Kidney (tissue), 14 donors: ENCODE data around the gene ADCYAP1. TPM values are rescaled to one million over a fixed set of nuclear protein-coding genes. Genes with fewer than 3 reads are reported as not detected.
A peak's percentile ranks its signal among the peaks of the same experiment; 100 is the strongest.

Source experiments
- DNase-seq, 5 donors: peaks; one replicate each; pipeline ENCODE4 v3.0.0-alpha.2; 2013 to 2020
- FAIRE-seq: peaks from 2 replicates; lab custom pipeline; 2012; peaks lifted over from hg19 to GRCh38; lab: Jason Lieb, UNC
- H3K27ac ChIP-seq, 2 donors: one replicate each; pipeline ENCODE4 v1.7.0; 2013; ENCODE audit warnings: low read depth in 2 of 2, low read length in 2 of 2, inconsistent platforms in 1 of 2
- H3K27me3 ChIP-seq: one replicate; pipeline ENCODE4 v1.7.1; 2013; ENCODE audit warnings: low read length, inconsistent platforms; ENCODE audit not compliant: control insufficient read depth, insufficient read depth
- H3K36me3 ChIP-seq, 3 donors: one replicate each; pipeline versions ENCODE4 v1.7.0 to v1.7.1; 2013; ENCODE audit warnings: low read length in 3 of 3, control low read depth in 1 of 3, inconsistent platforms in 1 of 3; ENCODE audit not compliant: insufficient read depth in 3 of 3, control insufficient read depth in 2 of 3
- H3K4me1 ChIP-seq, 3 donors: one replicate each; pipeline versions ENCODE4 v1.7.0 to v1.7.1; 2013; ENCODE audit warnings: low read length in 3 of 3, inconsistent platforms in 1 of 3, low read depth in 1 of 3; ENCODE audit not compliant: control insufficient read depth in 2 of 3, insufficient read depth in 2 of 3
- H3K4me3 ChIP-seq, 3 donors: one replicate each; pipeline versions ENCODE4 v1.7.0 to v1.8.1; 2013; ENCODE audit warnings: low read length in 3 of 3, control low read depth in 1 of 3, inconsistent platforms in 1 of 3
- H3K9ac ChIP-seq, 3 donors: one replicate each; pipeline versions ENCODE4 v1.7.0 to v1.7.1; 2013; ENCODE audit warnings: low read length in 3 of 3, control low read depth in 1 of 3, inconsistent platforms in 1 of 3
- H3K9me3 ChIP-seq, 3 donors: one replicate each; pipeline versions ENCODE4 v1.7.0 to v1.7.1; 2013; ENCODE audit warnings: low read length in 3 of 3, control low read depth in 1 of 3, inconsistent platforms in 1 of 3; ENCODE audit not compliant: control insufficient read depth in 2 of 3, insufficient read depth in 1 of 3
- intact Hi-C: fragments of 100-400 bp; cut with DNase I; formaldehyde crosslinking; loops from one replicate; pipeline ENCODE4 v1.11.1; 2022
- polyA plus RNA-seq: library from polyadenylated mRNA; stranded (reverse); fragments of 350-450 nt; fragmentation: Illumina TruSeq; extraction: RNeasy Lipid Tissue Mini Kit (QIAGEN cat#74804); gene quantifications from one replicate; pipeline ENCODE4 v1.2.3, GENCODE V29; 2014; ENCODE audit warnings: low read depth, low replicate concordance; ENCODE audit not compliant: insufficient read depth
- total RNA-seq: library from RNA; stranded (reverse); fragmentation: NEBNext Ultra II Directional; extraction: Animal tissue kit (Norgen Biotek cat#: 25700); gene quantifications from one replicate; pipeline ENCODE4 v1.2.1, GENCODE V29; 2021
- TF ChIP-seq, protein P1 (sequence below): IDR thresholded peaks from 3 replicates; pipeline ENCODE4 v1.5.1; 2012; ENCODE audit warnings: mild to moderate bottlenecking, moderate library complexity, borderline replicate concordance; ENCODE audit not compliant: insufficient read depth; ENCODE audit errors: extremely low read depth
- donor health status: control.
- donor health status: control.
- donor health status: control.
- donor health status: control.
- donor health status: control.
- donor health status: DM: yes; HTN: yes; CAD: no.
- donor health status: Normal renal cell carcinoma (clear cell type).

The ADCYAP1 gene
- total and polyA plus RNA-seq, 2 donors from 2014 or later: 1.8 to 11.1 TPM

DNA sequence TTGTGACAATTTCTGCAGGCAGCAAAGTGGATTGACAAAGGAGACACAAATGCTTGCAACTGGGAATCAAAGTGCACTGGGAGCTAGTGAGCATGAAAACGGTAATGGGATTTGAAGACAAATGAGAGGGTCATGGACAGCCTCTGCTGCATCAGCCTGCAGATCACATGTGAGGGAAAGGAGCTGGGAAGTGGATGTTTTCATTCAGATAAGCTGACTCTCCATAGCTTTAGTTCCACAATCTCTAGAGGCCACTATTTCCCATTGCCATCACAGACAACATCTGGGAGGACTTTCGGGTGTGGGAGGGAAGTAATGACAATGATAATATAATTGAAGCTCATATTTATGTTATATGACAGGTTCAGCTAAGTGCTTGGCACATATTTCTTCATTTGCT, 28.4 kb downstream of the ADCYAP1 start:
- Histone ChIP-seq H3K4me1 (no peaks in the 10 kb centered on the region), H3K36me3 (no peaks in the 10 kb centered on the region), H3K9me3 (no peaks in the 10 kb centered on the region), H3K27ac (no peak overlapping the region), H3K4me3 (no peak overlapping the region), H3K9ac (no peak overlapping the region), H3K27me3 (no peaks in the 10 kb centered on the region)
- intact Hi-C loops: no loop called here
- TF ChIP-seq, protein P1, sequence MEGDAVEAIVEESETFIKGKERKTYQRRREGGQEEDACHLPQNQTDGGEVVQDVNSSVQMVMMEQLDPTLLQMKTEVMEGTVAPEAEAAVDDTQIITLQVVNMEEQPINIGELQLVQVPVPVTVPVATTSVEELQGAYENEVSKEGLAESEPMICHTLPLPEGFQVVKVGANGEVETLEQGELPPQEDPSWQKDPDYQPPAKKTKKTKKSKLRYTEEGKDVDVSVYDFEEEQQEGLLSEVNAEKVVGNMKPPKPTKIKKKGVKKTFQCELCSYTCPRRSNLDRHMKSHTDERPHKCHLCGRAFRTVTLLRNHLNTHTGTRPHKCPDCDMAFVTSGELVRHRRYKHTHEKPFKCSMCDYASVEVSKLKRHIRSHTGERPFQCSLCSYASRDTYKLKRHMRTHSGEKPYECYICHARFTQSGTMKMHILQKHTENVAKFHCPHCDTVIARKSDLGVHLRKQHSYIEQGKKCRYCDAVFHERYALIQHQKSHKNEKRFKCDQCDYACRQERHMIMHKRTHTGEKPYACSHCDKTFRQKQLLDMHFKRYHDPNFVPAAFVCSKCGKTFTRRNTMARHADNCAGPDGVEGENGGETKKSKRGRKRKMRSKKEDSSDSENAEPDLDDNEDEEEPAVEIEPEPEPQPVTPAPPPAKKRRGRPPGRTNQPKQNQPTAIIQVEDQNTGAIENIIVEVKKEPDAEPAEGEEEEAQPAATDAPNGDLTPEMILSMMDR: no peak
- FAIRE-seq (no peak), DNase-seq (peak in 1 of 5 donors; percentile 24)

DNA sequence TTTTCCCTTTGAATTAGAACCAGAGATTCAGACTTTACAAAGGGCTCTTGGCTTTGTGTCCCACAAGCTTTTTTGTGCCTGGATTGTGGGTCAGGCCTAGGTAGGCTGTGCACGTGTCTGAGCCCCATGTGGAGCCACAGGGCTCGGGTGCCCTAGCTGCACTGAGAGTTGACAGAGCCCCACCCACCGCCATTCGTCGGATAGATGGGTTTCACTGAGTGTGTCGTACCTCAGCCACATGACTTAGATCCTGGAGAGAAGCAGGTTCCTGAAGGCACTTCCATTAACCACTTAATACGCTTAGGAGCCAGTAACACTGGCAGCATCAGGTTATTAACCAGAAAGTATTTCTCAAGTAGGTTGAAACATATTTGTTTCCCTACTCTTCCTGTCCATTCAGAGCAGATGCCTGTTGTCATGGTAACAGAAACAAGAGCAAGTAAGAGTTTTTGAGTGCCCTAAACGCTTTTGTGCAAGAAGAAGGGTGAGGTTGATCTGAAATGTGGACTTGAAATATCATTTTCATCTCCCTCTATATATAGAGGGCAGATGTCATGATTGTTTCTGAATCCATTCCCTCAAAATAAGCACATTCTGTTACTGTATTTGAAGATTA, 30.0 kb downstream of the ADCYAP1 start:
- Histone ChIP-seq H3K9me3 (no peaks in the 10 kb centered on the region), H3K36me3 (no peaks in the 10 kb centered on the region), H3K27ac (no peak overlapping the region), H3K9ac (no peak overlapping the region), H3K4me3 (no peak overlapping the region), H3K27me3 (no peaks in the 10 kb centered on the region), H3K4me1 (no peaks in the 10 kb centered on the region)
- no peak for DNase-seq
- no peak for FAIRE-seq
- TF ChIP-seq, protein P1: no peak
- intact Hi-C loops: no loop called here

DNA sequence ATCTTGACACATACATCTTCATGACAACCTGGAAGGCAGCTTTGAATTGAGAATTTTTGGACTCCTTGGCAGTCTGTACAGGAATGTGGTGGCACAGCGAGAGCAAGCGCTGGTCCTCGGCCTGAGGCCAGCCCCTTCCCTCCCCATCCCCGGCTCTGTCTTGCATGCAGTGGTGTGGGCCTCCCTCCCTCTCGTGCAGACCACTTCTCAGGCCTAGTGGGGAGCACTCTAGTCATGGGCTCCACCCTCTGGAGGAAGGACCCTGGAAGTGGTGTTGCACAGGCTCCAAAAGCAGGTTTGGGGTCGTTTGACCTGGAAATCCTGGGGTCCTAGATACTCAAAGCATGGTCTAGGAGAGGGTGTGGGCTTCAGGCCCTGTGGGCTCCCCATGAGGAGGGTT, 32.3 kb downstream of the ADCYAP1 start:
- intact Hi-C loops: no loop called here
- DNase-seq (no peak), FAIRE-seq (no peak)
- no peak overlapping the region for H3K4me3 ChIP-seq
- TF ChIP-seq, protein P1: no peak
- H3K4me1 ChIP-seq: no peaks in the 10 kb centered on the region
- H3K9ac ChIP-seq: no peak overlapping the region
- H3K9me3 ChIP-seq: no peaks in the 10 kb centered on the region
- no peaks in the 10 kb centered on the region for H3K27me3 ChIP-seq
- no peak overlapping the region for H3K27ac ChIP-seq
- no peaks in the 10 kb centered on the region for H3K36me3 ChIP-seq

GRCh38 chr18:939166-939565, 34.5 kb downstream of the ADCYAP1 start:
- FAIRE-seq (no peak), DNase-seq (no peak)
- TF ChIP-seq, protein P1: no peak
- H3K4me1 ChIP-seq: no peaks in the 10 kb centered on the region
- intact Hi-C loops: no loop called here
- no peak overlapping the region for H3K9ac ChIP-seq
- H3K27ac ChIP-seq: no peak overlapping the region
- no peak overlapping the region for H3K4me3 ChIP-seq
- H3K9me3 ChIP-seq: no peaks in the 10 kb centered on the region
- H3K27me3 ChIP-seq: no peaks in the 10 kb centered on the region
- no peaks in the 10 kb centered on the region for H3K36me3 ChIP-seq
